Kidney epithelial cell (primary cell): ENCODE data around the gene SCG5. TPM values are rescaled to one million over a fixed set of nuclear protein-coding genes. Genes with fewer than 3 reads are reported as not detected.

Experiments used
- DNase-seq: peaks from one replicate; pipeline ENCODE4 v3.0.0-alpha.2; 2010; ENCODE audit warnings: low read depth
- H3K27me3 ChIP-seq: 2 replicates; pipeline ENCODE4 v1.6.0; 2011; ENCODE audit warnings: low read length; ENCODE audit not compliant: control insufficient read depth, insufficient read depth
- H3K36me3 ChIP-seq: 2 replicates; pipeline ENCODE4 v1.5.1; 2011; ENCODE audit warnings: low read length; ENCODE audit not compliant: control insufficient read depth, insufficient read depth
- H3K4me3 ChIP-seq: 2 replicates; pipeline ENCODE4 v1.5.1; 2011; ENCODE audit warnings: low read depth, mild to moderate bottlenecking, control low read depth, low read length
- CTCF ChIP-seq: IDR thresholded peaks from 2 replicates; pipeline ENCODE4 v1.5.1; 2011; ENCODE audit warnings: mild to moderate bottlenecking, moderate library complexity, low read length, control low read depth, inconsistent platforms; ENCODE audit not compliant: insufficient read depth, poor library complexity, severe bottlenecking
- total RNA-seq: library from RNA; depleted of rRNA; stranded (reverse); fragments of >200 nt; gene quantifications from 2 replicates; pipeline ENCODE4 v1.2.3, GENCODE V29; 2015

Gene SCG5
- total RNA-seq, 1 donor from 2014 or later = 42.5 TPM

- Histone ChIP-seq H3K4me3 (no peak overlapping the region), H3K36me3 (no peaks in the 10 kb centered on the region), H3K27me3 (no peaks in the 10 kb centered on the region)
- peak; percentile 27 for TF ChIP-seq CTCF
- no peak for DNase-seq
These were observed 15.8 kb downstream of the SCG5 start for GRCh38 chr15:32657198-32657883.

- Histone ChIP-seq H3K4me3 (no peak overlapping the region), H3K27me3 (no peaks in the 10 kb centered on the region), H3K36me3 (no peaks in the 10 kb centered on the region)
- no peak for DNase-seq
- TF ChIP-seq CTCF = no peak
These were observed 16.4 kb downstream of the SCG5 start for GRCh38 chr15:32657941-32658340.

GRCh38 chr15:32659340-32660155 is 18.0 kb downstream of the SCG5 start:
- no peak overlapping the region for H3K4me3 ChIP-seq
- peak; percentile 22 for TF ChIP-seq CTCF
- H3K36me3 ChIP-seq = no peaks in the 10 kb centered on the region
- no peaks in the 10 kb centered on the region for H3K27me3 ChIP-seq
- DNase-seq = peak; percentile 65

- no peak for TF ChIP-seq CTCF
- no peaks in the 10 kb centered on the region for H3K27me3 ChIP-seq
- no peak for DNase-seq
- H3K36me3 ChIP-seq = no peaks in the 10 kb centered on the region
- no peak overlapping the region for H3K4me3 ChIP-seq
These were observed 22.2 kb downstream of the SCG5 start for GRCh38 chr15:32663671-32664070.

- Histone ChIP-seq H3K36me3 (no peaks in the 10 kb centered on the region), H3K27me3 (no peaks in the 10 kb centered on the region), H3K4me3 (no peak overlapping the region)
- no peak for DNase-seq
- no peak for TF ChIP-seq CTCF
These were observed 23.3 kb downstream of the SCG5 start for GRCh38 chr15:32664796-32665195.
